ENCODE results near the gene GPR62.

Gene GPR62

GRCh38 chr3:51994530-51994929, 39.3 kb downstream of the GPR62 start:
- DNase-seq, result no peak

GRCh38 chr3:51995346-51996163, 40.4 kb downstream of the GPR62 start, which contains the start of gene RPL29:
TSS of gene RPL29 (minus strand) at chr3:51995895. CDS start at chr3:51995461, 434 bp downstream.
- DNase-seq, result peak; percentile 74

GRCh38 chr3:51997172-51997571, 42.0 kb downstream of the GPR62 start:
- no peak for DNase-seq

GRCh38 chr3:51997935-51998596, 42.9 kb downstream of the GPR62 start:
- DNase-seq, result no peak

GRCh38 chr3:51998774-51999173, 43.6 kb downstream of the GPR62 start:
- no peak for DNase-seq

- DNase-seq, result no peak
Measured at GRCh38 chr3:51999846-52000245, 44.7 kb downstream of the GPR62 start.

GRCh38 chr3:52001443-52001974, 46.3 kb downstream of the GPR62 start:
- no peak for DNase-seq

GRCh38 chr3:52002748-52003147, 47.6 kb downstream of the GPR62 start:
- no peak for DNase-seq

- DNase-seq, result no peak
Measured at GRCh38 chr3:52004163-52004787, 49.1 kb downstream of the GPR62 start.

- DNase-seq, result no peak
Measured at GRCh38 chr3:52004906-52005395, 49.8 kb downstream of the GPR62 start.

GRCh38 chr3:52005571-52005986, 50.4 kb downstream of the GPR62 start:
- DNase-seq, result no peak

- DNase-seq, result no peak
Measured at GRCh38 chr3:52006017-52006819, 51.0 kb downstream of the GPR62 start.

- no peak for DNase-seq
Measured at GRCh38 chr3:52006820-52007133, 51.6 kb downstream of the GPR62 start.

All from NCI-H2029 (cell line).